SK-N-SH (cell line): ENCODE data around the gene NIN. TPM values are rescaled to one million over a fixed set of nuclear protein-coding genes. Genes with fewer than 3 reads are reported as not detected.
A peak's percentile ranks its signal among the peaks of the same experiment; 100 is the strongest.

Experiments
- CTCF ChIA-PET: fragments of 300-600, 350-600 bp; formaldehyde crosslinking; extraction: SDS; loops from one replicate; lab custom pipeline; 2021; lab: Yijun Ruan, JAX
- POLR2A ChIA-PET: fragments of 350-600 bp; sonication (Branson Sonifier 250); formaldehyde crosslinking; extraction: SDS; loops from one replicate; lab custom pipeline; 2020; ENCODE audit warnings: antibody characterized with exemption, inconsistent platforms; lab: Yijun Ruan, JAX
- DNase-seq: peaks from one replicate; pipeline ENCODE4 v3.0.0; 2012
- H2AFZ ChIP-seq: fragments of 200-600 bp; sonication (generic); 2 replicates; pipeline ENCODE4 v1.8.1; 2016; ENCODE audit warnings: antibody characterized with exemption, mild to moderate bottlenecking, low read depth
- H3F3A ChIP-seq: fragments of 200-600 bp; sonication (generic); replicated peaks from 2 replicates; pipeline ENCODE3; 2016; ENCODE audit warnings: antibody characterized with exemption, mild to moderate bottlenecking; ENCODE audit not compliant: insufficient read depth
- H3K27ac ChIP-seq, 2 experiments: fragments of 200-500 bp in 1 of 2; fragments of 200-600 bp in 1 of 2; sonication (Bioruptor generic) in 1 of 2; sonication (generic), shearing (Covaris generic) in 1 of 2; 2 replicates each; pipeline versions ENCODE4 v1.5.1 to v1.6.1; 2014 to 2016; ENCODE audit warnings: low read depth in 2 of 2, inconsistent platforms in 1 of 2, low read length in 1 of 2, mild to moderate bottlenecking in 1 of 2, mixed read lengths in 1 of 2
- H3K27me3 ChIP-seq: fragments of 200-600 bp; sonication (generic), shearing (Covaris generic); 2 replicates; pipeline ENCODE4 v1.6.1; 2016; ENCODE audit warnings: mixed run types; ENCODE audit not compliant: insufficient read depth
- H3K36me3 ChIP-seq, 2 experiments: fragments of 200-500 bp in 1 of 2; fragments of 200-600 bp in 1 of 2; sonication (Bioruptor generic) in 1 of 2; sonication (generic) in 1 of 2; replicated peaks in 1 of 2; 2 replicates each; pipeline versions ENCODE3 to v1.5.1; 2014 to 2016; ENCODE audit warnings: low read length in 1 of 2, mild to moderate bottlenecking in 1 of 2; ENCODE audit not compliant: insufficient read depth in 2 of 2, control insufficient read depth in 1 of 2
- H3K4me1 ChIP-seq, 2 experiments: fragments of 200-500 bp in 1 of 2; fragments of 200-600 bp in 1 of 2; sonication (Bioruptor generic) in 1 of 2; sonication (generic), shearing (Covaris generic) in 1 of 2; 2 replicates each; pipeline versions ENCODE4 v1.5.1 to v1.6.1; 2014 to 2016; ENCODE audit warnings: low read depth in 1 of 2, low read length in 1 of 2, mixed run types in 1 of 2; ENCODE audit not compliant: insufficient read depth in 2 of 2, control insufficient read depth in 1 of 2
- H3K4me2 ChIP-seq: fragments of 200-600 bp; sonication (generic), shearing (Covaris generic); 2 replicates; pipeline ENCODE4 v1.6.1; 2017; ENCODE audit warnings: mixed run types
- H3K4me3 ChIP-seq, 2 experiments: fragments of 200-500 bp in 1 of 2; fragments of 200-600 bp in 1 of 2; sonication (Bioruptor generic) in 1 of 2; sonication (generic), shearing (Covaris generic) in 1 of 2; 2 replicates each; pipeline versions ENCODE4 v1.5.1 to v1.8.1; 2014 to 2016; ENCODE audit warnings: low read depth in 2 of 2, inconsistent platforms in 1 of 2, low read length in 1 of 2, mild to moderate bottlenecking in 1 of 2, mixed read lengths in 1 of 2, moderate library complexity in 1 of 2
- H3K79me2 ChIP-seq: fragments of 200-600 bp; sonication (generic); 2 replicates; pipeline ENCODE4 v1.8.1; 2017; ENCODE audit warnings: mild to moderate bottlenecking; ENCODE audit not compliant: insufficient read depth
- H3K9ac ChIP-seq: fragments of 200-600 bp; sonication (generic); 2 replicates; pipeline ENCODE4 v1.6.1; 2017; ENCODE audit warnings: mixed run types
- H3K9me2 ChIP-seq: fragments of 200-600 bp; sonication (generic); 2 replicates; pipeline ENCODE4 v1.6.1; 2017; ENCODE audit warnings: mixed run types
- H3K9me3 ChIP-seq: fragments of 200-600 bp; sonication (generic); 2 replicates; pipeline ENCODE4 v1.6.1; 2017; ENCODE audit warnings: mixed run types, mild to moderate bottlenecking, moderate library complexity
- H4K20me1 ChIP-seq: fragments of 200-600 bp; sonication (generic); 2 replicates; pipeline ENCODE4 v1.6.1; 2017; ENCODE audit warnings: mild to moderate bottlenecking, mixed run types; ENCODE audit not compliant: insufficient read depth
- FOXJ3 ChIP-seq: sonication (generic); formaldehyde crosslinking; IDR thresholded peaks from 2 replicates; pipeline ENCODE4 v1.5.1; 2020; ENCODE audit warnings: mild to moderate bottlenecking, missing genetic modification reagents
- FOXM1 ChIP-seq: IDR thresholded peaks from 2 replicates; pipeline ENCODE4 v1.4.0; 2012; ENCODE audit warnings: low read depth, mild to moderate bottlenecking
- GABPA ChIP-seq: IDR thresholded peaks from 2 replicates; pipeline ENCODE4 v1.4.0; 2012; ENCODE audit warnings: low read depth, mild to moderate bottlenecking
- GATA2 ChIP-seq: sonication (generic); formaldehyde crosslinking; IDR thresholded peaks from 2 replicates; pipeline ENCODE4 v1.5.0; 2020; ENCODE audit warnings: mild to moderate bottlenecking, missing genetic modification reagents
- MAX ChIP-seq: IDR thresholded peaks from 2 replicates; pipeline ENCODE4 v1.4.0; 2012; ENCODE audit warnings: low read depth
- NFIC ChIP-seq: IDR thresholded peaks from 2 replicates; pipeline ENCODE4 v1.4.0; 2012; ENCODE audit warnings: borderline replicate concordance
- RAD21 ChIP-seq: IDR thresholded peaks from 2 replicates; pipeline ENCODE4 v1.6.1; 2012; ENCODE audit warnings: mild to moderate bottlenecking, low read length
- RCOR1 ChIP-seq: fragments of 150-350 bp; IDR thresholded peaks from 2 replicates; pipeline ENCODE4 v1.6.1; 2017; ENCODE audit warnings: antibody characterized with exemption, low read length
- REST ChIP-seq: IDR thresholded peaks from 2 replicates; pipeline ENCODE4 v1.6.1; 2012; ENCODE audit warnings: mild to moderate bottlenecking, low read depth, low read length, moderate library complexity
- RFX5 ChIP-seq: IDR thresholded peaks from 2 replicates; pipeline ENCODE4 v1.6.1; 2012; ENCODE audit warnings: mild to moderate bottlenecking, improper control_type of control experiment, low read length
- SIN3A ChIP-seq: IDR thresholded peaks from 2 replicates; pipeline ENCODE4 v1.6.1; 2012; ENCODE audit warnings: low read depth, mild to moderate bottlenecking, low read length, moderate library complexity, borderline replicate concordance
- SMC3 ChIP-seq: IDR thresholded peaks from 2 replicates; pipeline ENCODE4 v1.6.1; 2012; ENCODE audit warnings: low read depth, low read length, improper control_type of control experiment
- TAF1 ChIP-seq: IDR thresholded peaks from 2 replicates; pipeline ENCODE4 v1.6.1; 2012; ENCODE audit warnings: low read depth, mild to moderate bottlenecking, low read length, moderate library complexity, borderline replicate concordance
- TCF12 ChIP-seq: IDR thresholded peaks from 2 replicates; pipeline ENCODE4 v1.4.0; 2012
- TEAD4 ChIP-seq: IDR thresholded peaks from 2 replicates; pipeline ENCODE4 v1.4.0; 2012; ENCODE audit warnings: mild to moderate bottlenecking, borderline replicate concordance; ENCODE audit not compliant: insufficient read depth
- ZBTB33 ChIP-seq: IDR thresholded peaks from 2 replicates; pipeline ENCODE4 v1.4.0; 2012; ENCODE audit warnings: low read depth, borderline replicate concordance
- WGBS: methylation state at CpG from one replicate; pipeline ENCODE4 v1.1.6; 2017; ENCODE audit warnings: low lambda C conversion rate; 5-methylcytosine and 5-hydroxymethylcytosine counted together
- polyA plus RNA-seq, 3 experiments: library from polyadenylated mRNA; depleted of rRNA; stranded (reverse); fragments of >200 nt; gene quantifications; 2 replicates each; pipeline ENCODE4 v1.2.3, GENCODE V29; 2012

The NIN gene
- polyA plus RNA-seq, 1 of the 3 experiments (the other 2 are of a cell fraction), result 10.0 TPM

- Histone ChIP-seq H4K20me1 (no peaks in the 10 kb centered on the region), H3K27ac (no peak overlapping the region), H3F3A (no peaks in the 10 kb centered on the region), H3K27me3 (no peaks in the 10 kb centered on the region), H3K9me2 (no peaks in the 10 kb centered on the region), H3K9ac (no peak overlapping the region), H3K4me1 (peaks cover 0 to 6% of the 10 kb centered on the region in 2 experiments; a peak in 1 of 4 replicates), H2AFZ (no peak overlapping the region), H3K4me3 (no peak overlapping the region), H3K9me3 (no peaks in the 10 kb centered on the region), H3K4me2 (no peak overlapping the region), H3K36me3 (peaks cover 40 to 75% of the 10 kb centered on the region in 2 experiments), H3K79me2 (no peaks in the 10 kb centered on the region)
- 100% methylated on average over 5 of the region's 6 CpGs for WGBS
- ChIA-PET POLR2A (no interaction called here), CTCF (interaction anchor here (0.6 to 1.5 kb wide), 5 partner anchors 21 to 884 kb away, joined by 3 read pairs; partner anchors contain the start of genes ATL1 and NEMF)
- DNase-seq, result no peak
- TF ChIP-seq FOXJ3 (CRISPR knock-in tag) (no peak), TCF12 (no peak), SIN3A (no peak), REST (no peak), GATA2 (CRISPR knock-in tag) (no peak), ZBTB33 (no peak), MAX (no peak), SMC3 (no peak)
Measured at GRCh38 chr14:50736932-50737419, 94.0 kb downstream of the NIN start.

GRCh38 chr14:50734950-50735695 lies 95.8 kb downstream of the NIN start:
- 89% methylated on average over 4 of the region's 4 CpGs for WGBS
- H3K36me3 ChIP-seq, result peaks cover 48 to 82% of the 10 kb centered on the region in 2 experiments
- no peak overlapping the region for H3K4me3 ChIP-seq
- no peaks in the 10 kb centered on the region for H3K4me1 ChIP-seq
- no peaks in the 10 kb centered on the region for H4K20me1 ChIP-seq
- ChIA-PET CTCF (interaction anchor here (0.6 to 1.4 kb wide), 3 partner anchors 28 to 96 kb away, joined by 3 to 4 read pairs (median 3); partner anchors contain the start of gene NIN), POLR2A (no interaction called here)
- no peak for DNase-seq
- no peaks in the 10 kb centered on the region for H3K9me2 ChIP-seq
- H3K79me2 ChIP-seq, result no peaks in the 10 kb centered on the region
- no peak overlapping the region for H3K9ac ChIP-seq
- H3K9me3 ChIP-seq, result no peaks in the 10 kb centered on the region
- no peak overlapping the region for H2AFZ ChIP-seq
- H3K27me3 ChIP-seq, result no peaks in the 10 kb centered on the region
- H3K27ac ChIP-seq, result no peak overlapping the region
- no peak overlapping the region for H3K4me2 ChIP-seq
- H3F3A ChIP-seq, result peaks cover 5% of the 10 kb centered on the region
- TF ChIP-seq RFX5 (no peak), RAD21 (0 out of 2 replicates have a peak, but pooled peaks have one; percentile 10), REST (no peak), TAF1 (no peak), SMC3 (no peak), FOXM1 (no peak), GABPA (no peak), RCOR1 (no peak), MAX (no peak), TEAD4 (no peak), NFIC (no peak)
